Endothelial cell of umbilical vein (primary cell): Measurements from ENCODE around the gene TENM4.

ENCODE experiments used
- CTCF ChIP-seq, 2 donors: IDR thresholded peaks; 1 replicate in 1 of 2; 2 replicates in 1 of 2; pipeline ENCODE4 v1.5.1; 2011; ENCODE audit warnings: low read length in 2 of 2, mild to moderate bottlenecking in 2 of 2, moderate library complexity in 2 of 2, control low read depth in 1 of 2, inconsistent platforms in 1 of 2, low read depth in 1 of 2; ENCODE audit not compliant: insufficient read depth in 1 of 2; ENCODE audit errors: extremely low read depth in 1 of 2
- EZH2 ChIP-seq: IDR thresholded peaks from 2 replicates; pipeline ENCODE4 v1.6.1; 2012; ENCODE audit warnings: borderline replicate concordance, low read depth, mild to moderate bottlenecking, moderate library complexity, low read length, inconsistent platforms; ENCODE audit not compliant: severe bottlenecking

GRCh38 chr11:79089601-79090000, 351.2 kb downstream of the TENM4 start:
- TF ChIP-seq CTCF (IDR thresholded peaks at IDR 0.05; ENCODE audit: extremely low read depth in 1 of 2, insufficient read depth in 1 of 2, low read depth in 1 of 2, low read length in 2 of 2) (no peak), EZH2 (no peak)
